Breast epithelium (tissue), 4 donors: Measurements from ENCODE around the gene VPS9D1. TPM values are rescaled to one million over a fixed set of nuclear protein-coding genes. Genes with fewer than 3 reads are reported as not detected.

Source experiments
- DNase-seq, 2 donors: peaks; one replicate each; pipeline ENCODE4 v3.0.0-alpha.2; 2019; ENCODE audit warnings: low spot score in 2 of 2
- H3K27ac ChIP-seq, 2 donors: fragments of 200-600 bp; sonication (generic) in 1 of 2; one replicate each; pipeline ENCODE4 v1.5.1; 2016 to 2019; ENCODE audit warnings: mild to moderate bottlenecking in 1 of 2
- H3K27me3 ChIP-seq, 2 donors: fragments of 200-600 bp; sonication (generic) in 1 of 2; one replicate each; pipeline versions ENCODE4 v1.5.1 to v1.6.0; 2017 to 2019; ENCODE audit warnings: control low read depth in 1 of 2, mild to moderate bottlenecking in 1 of 2
- H3K36me3 ChIP-seq: fragments of 200-600 bp; one replicate; pipeline ENCODE4 v1.5.1; 2019
- H3K4me1 ChIP-seq, 2 donors: fragments of 200-600 bp; sonication (generic); one replicate each; pipeline ENCODE4 v1.5.1; 2016 to 2019; ENCODE audit warnings: control low read depth in 1 of 2
- H3K4me3 ChIP-seq, 3 donors: fragments of 200-600 bp; sonication (generic); 1 replicate in 2 of 3; 2 replicates in 1 of 3; pipeline ENCODE4 v1.5.1; 2016 to 2019; ENCODE audit warnings: mild to moderate bottlenecking in 3 of 3, moderate library complexity in 2 of 3
- H3K9me3 ChIP-seq, 2 donors: fragments of 200-600 bp; sonication (generic) in 1 of 2; one replicate each; pipeline ENCODE4 v1.5.1; 2016 to 2019; ENCODE audit warnings: control low read depth in 1 of 2
- POLR2A ChIP-seq: fragments of 450-650 bp; IDR thresholded peaks from one replicate; pipeline ENCODE4 v1.6.1; 2016; ENCODE audit warnings: antibody characterized with exemption, mild to moderate bottlenecking, moderate library complexity
- POLR2AphosphoS5 ChIP-seq, 3 donors: sonication (generic); formaldehyde crosslinking; IDR thresholded peaks; one replicate each; pipeline ENCODE4 v1.6.1; 2017; ENCODE audit warnings: antibody characterized with exemption in 3 of 3
- intact Hi-C: fragments of 100-400 bp; cut with DNase I; formaldehyde crosslinking; loops from one replicate; pipeline ENCODE4 v1.15.1; 2023; ENCODE audit warnings: low total_unique reads
- total RNA-seq, 3 donors: library from RNA; depleted of rRNA; stranded (reverse); fragments of >200 nt; gene quantifications; one replicate each; pipeline ENCODE4 v1.1.0, GENCODE V29; 2016
- TF ChIP-seq, protein P1 (sequence below), 3 donors: fragments of 450-650 bp; IDR thresholded peaks; one replicate each; pipeline ENCODE4 v1.5.1; 2016 to 2017; ENCODE audit warnings: antibody characterized with exemption in 3 of 3, mild to moderate bottlenecking in 3 of 3, moderate library complexity in 3 of 3

VPS9D1 gene
- total RNA-seq, 3 donors from 2014 or later: 4.8 to 6.6 (median 5.4) TPM

DNA sequence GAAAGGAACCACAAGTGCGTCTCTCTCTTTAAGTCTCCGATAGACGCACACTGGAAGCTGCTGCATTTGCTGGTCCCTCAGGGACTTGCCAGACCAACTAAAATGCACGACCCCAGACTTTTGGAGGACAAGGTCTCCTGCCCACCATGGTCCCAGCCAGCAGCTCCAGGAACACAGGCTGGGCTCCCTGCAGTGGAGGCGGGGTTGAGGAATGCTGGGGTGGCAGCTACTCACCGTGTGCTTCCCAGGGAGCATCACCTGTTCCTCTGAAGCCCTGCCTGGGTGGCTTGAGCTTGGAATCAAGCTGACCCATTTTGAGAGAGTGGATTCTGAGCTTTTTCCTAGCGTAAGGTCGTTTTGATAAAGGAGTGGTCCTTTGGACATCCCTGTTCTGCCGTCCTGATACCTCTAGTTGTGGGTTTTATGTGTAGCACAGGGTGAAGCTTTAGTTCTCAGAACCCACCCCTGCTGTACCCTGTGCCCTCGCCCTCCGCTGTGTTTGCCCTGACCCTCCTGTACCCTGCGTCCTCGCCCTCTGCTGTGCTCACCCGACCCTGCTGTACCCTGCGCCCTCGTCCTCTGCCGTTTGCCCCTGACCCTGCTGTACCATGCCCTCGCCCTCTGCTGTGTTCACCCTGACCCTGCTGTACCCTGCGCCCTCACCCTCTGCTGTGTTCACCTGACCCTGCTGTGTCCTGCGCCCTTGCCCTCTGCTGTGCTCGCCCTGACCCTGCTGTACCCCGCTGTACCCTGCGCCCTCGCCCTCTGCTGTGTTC, 11.6 kb upstream of the VPS9D1 start:
- Histone ChIP-seq H3K27me3 (no peaks in the 10 kb centered on the region), H3K36me3 (peaks cover 9% of the 10 kb centered on the region), H3K27ac (no peak overlapping the region), H3K4me3 (no peak overlapping the region), H3K4me1 (no peaks in the 10 kb centered on the region), H3K9me3 (no peaks in the 10 kb centered on the region)
- intact Hi-C loops: no loop called here
- no peak for DNase-seq
- TF ChIP-seq POLR2A (no peak), POLR2AphosphoS5 (IDR thresholded peaks at IDR 0.05) (no peak)
- TF ChIP-seq, protein P1, sequence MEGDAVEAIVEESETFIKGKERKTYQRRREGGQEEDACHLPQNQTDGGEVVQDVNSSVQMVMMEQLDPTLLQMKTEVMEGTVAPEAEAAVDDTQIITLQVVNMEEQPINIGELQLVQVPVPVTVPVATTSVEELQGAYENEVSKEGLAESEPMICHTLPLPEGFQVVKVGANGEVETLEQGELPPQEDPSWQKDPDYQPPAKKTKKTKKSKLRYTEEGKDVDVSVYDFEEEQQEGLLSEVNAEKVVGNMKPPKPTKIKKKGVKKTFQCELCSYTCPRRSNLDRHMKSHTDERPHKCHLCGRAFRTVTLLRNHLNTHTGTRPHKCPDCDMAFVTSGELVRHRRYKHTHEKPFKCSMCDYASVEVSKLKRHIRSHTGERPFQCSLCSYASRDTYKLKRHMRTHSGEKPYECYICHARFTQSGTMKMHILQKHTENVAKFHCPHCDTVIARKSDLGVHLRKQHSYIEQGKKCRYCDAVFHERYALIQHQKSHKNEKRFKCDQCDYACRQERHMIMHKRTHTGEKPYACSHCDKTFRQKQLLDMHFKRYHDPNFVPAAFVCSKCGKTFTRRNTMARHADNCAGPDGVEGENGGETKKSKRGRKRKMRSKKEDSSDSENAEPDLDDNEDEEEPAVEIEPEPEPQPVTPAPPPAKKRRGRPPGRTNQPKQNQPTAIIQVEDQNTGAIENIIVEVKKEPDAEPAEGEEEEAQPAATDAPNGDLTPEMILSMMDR (IDR thresholded peaks at IDR 0.05): no peak

DNA sequence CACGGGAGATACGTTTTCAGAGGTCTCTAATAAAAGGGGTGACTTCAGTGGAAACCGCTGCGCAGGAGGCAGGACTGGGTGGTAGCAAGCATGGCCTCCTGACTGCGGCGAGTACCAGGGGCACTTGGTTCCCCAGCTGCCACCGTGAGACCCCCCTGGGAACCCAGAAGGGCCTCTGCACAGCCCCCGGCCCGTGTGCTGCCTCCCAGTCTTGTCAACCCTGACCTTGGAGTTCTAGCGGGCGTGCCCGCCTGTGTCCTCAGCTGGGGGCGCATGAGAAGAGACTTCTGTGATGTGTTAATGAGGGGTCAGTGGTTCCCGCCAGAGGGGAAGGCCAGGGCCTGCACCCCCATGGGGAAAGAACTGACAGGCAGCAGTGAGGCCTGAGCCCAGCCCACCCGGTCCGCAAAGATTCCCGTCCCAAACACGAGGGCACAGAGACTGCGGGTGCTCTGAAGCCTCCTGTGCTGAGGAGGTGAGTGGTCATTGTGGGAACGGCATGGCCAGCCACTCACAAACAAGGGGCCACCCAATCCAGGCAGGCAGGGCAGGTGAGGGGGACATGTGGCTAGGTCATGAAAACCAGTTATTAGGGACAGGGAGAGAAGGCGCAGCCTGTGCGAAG, 10.0 kb upstream of the VPS9D1 start:
- H3K4me3 ChIP-seq: no peak overlapping the region
- no peak overlapping the region for H3K27ac ChIP-seq
- intact Hi-C loops: no loop called here
- TF ChIP-seq, protein P1 (IDR thresholded peaks at IDR 0.05): no peak
- no peak for DNase-seq
- no peaks in the 10 kb centered on the region for H3K4me1 ChIP-seq
- peaks cover 9% of the 10 kb centered on the region for H3K36me3 ChIP-seq
- no peaks in the 10 kb centered on the region for H3K9me3 ChIP-seq
- no peaks in the 10 kb centered on the region for H3K27me3 ChIP-seq

DNA sequence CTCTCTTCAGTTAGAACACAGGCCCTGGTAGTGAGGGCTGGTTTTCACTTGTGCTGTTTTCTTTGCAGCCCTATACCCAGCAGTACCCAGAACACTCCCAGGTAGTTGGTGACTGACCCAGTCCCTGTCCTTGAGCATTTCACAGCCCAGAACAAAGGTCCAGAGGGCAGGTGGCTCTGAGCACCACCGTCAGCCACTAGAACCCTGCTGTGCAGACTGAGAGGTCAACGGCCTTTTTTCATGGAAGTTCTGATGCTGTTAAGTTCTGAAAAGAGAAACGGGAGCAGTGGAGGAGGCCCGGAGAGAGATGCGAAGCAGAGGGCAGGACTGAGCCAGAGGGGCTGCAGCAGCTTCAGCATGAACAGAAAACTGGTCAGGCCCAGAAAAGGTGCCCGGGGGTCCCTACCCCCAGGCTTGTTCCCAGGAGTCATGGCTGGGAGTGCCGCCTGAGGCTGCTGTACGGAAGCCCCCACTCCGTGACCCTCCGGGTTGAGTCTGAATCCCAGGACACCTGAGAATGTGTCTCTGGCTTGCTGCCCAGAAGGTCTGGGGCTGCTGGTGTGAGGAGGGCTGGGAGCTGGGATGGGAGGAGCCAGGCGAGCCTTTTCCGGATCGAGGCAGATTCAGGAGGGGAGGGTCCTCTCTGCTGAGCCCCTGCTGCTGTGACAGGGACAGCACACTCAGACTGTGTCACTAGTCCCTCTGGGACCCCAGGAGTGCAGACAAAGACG, 9.3 kb upstream of the VPS9D1 start:
- no peaks in the 10 kb centered on the region for H3K9me3 ChIP-seq
- intact Hi-C loops: no loop called here
- H3K27me3 ChIP-seq: no peaks in the 10 kb centered on the region
- no peak overlapping the region for H3K27ac ChIP-seq
- no peak for DNase-seq
- H3K4me3 ChIP-seq: no peak overlapping the region
- no peak for TF ChIP-seq POLR2AphosphoS5 (IDR thresholded peaks at IDR 0.05)
- no peak for TF ChIP-seq POLR2A
- H3K36me3 ChIP-seq: peaks cover 9% of the 10 kb centered on the region
- no peaks in the 10 kb centered on the region for H3K4me1 ChIP-seq

DNA sequence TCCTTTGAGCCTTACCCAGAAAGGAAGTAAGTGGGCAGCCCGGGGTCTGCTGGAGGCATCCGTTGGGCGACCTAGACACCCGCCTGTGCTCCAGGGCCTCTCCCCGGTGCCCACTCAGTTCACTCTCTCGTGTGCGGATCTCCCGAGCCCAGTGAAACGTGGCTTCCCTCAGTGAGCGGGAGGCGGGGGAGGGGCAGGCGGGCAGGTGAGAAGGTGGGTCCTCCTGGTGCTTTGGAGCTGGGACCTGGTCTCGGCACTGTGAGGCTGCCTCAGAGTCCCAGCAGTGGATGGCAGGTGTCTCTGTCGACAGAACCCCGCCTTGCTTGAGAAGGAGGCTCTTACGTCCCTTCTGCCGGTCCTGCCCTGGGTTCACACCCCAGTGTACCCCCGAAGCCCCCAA, 8.6 kb upstream of the VPS9D1 start:
- TF ChIP-seq POLR2A (no peak), POLR2AphosphoS5 (IDR thresholded peaks at IDR 0.05) (no peak)
- TF ChIP-seq, protein P1 (IDR thresholded peaks at IDR 0.05): no peak
- intact Hi-C loops: no loop called here
- H3K36me3 ChIP-seq: peaks cover 9% of the 10 kb centered on the region

DNA sequence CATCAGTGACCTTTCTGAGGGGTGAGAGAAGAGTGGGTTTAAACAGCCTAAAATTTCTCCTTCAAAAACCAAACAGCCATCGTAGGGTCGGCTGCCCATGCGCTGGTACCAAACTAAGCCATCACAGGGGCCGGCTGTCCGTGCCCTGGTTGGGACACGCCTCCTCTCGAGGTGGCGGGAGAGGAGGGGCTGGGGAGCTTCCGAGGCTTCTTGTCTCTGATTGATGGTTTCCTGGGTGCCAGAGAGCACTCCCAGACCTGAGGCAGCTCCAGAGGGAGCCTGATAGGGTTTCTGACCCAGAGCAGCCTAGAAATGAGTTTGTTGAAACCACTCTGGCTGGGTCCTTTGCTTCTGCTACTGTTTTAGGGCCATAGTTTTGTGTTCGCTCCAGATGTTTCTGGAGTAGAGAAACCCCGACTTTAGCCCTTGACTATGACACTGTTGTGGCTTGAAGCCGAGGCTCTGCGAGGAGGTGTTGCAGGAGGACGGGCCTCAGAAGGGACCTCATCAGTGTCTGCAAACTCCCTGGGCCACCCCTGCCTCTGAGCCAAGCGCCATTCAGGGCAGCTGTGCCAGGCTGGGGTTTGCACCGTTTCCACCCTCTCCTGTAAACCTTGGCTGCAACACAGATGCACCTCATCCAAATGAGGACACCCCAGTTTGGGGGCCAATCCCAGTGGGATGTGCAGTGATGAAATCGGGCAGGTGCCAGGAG, 6.9 kb upstream of the VPS9D1 start:
- Histone ChIP-seq H3K9me3 (no peaks in the 10 kb centered on the region), H3K27me3 (no peaks in the 10 kb centered on the region), H3K4me1 (peaks cover 7 to 11% of the 10 kb centered on the region in 2 donors), H3K27ac (no peak overlapping the region), H3K36me3 (no peaks in the 10 kb centered on the region), H3K4me3 (no peak overlapping the region)
- TF ChIP-seq POLR2AphosphoS5 (IDR thresholded peaks at IDR 0.05) (no peak), POLR2A (no peak)
- TF ChIP-seq, protein P1 (IDR thresholded peaks at IDR 0.05): no peak
- no peak for DNase-seq
- intact Hi-C loops: no loop called here

More for the DNA sequence above, 8.6 kb upstream of the VPS9D1 start:
- Histone ChIP-seq H3K27ac (no peak overlapping the region), H3K9me3 (no peaks in the 10 kb centered on the region), H3K4me1 (no peaks in the 10 kb centered on the region), H3K27me3 (no peaks in the 10 kb centered on the region), H3K4me3 (no peak overlapping the region)
- DNase-seq: no peak
